ENCODE measurements around the gene NTHL1. TPM values are rescaled to one million over a fixed set of nuclear protein-coding genes. Genes with fewer than 3 reads are reported as not detected.

NTHL1 gene
- total and polyA plus RNA-seq, 10 of the 15 experiments (the other 5 are each of a cell fraction or from before 2014, with no cell fraction given): 0.85 to 54.7 (median 39.0) TPM

- ATAC-seq (no peak), DNase-seq (ENCODE audit: low read depth, low spot score) (no peak), FAIRE-seq (no peak)
- CTCF ChIA-PET: no interaction called here
- 99% methylated on average over 23 of the region's 23 CpGs for WGBS (ENCODE audit: insufficient coverage, insufficient replicate concordance, low lambda C conversion rate, missing lambda C conversion rate)
- no peaks in the 10 kb centered on the region for H3K9me3 ChIP-seq (replicated peaks; ENCODE audit: control insufficient read depth, insufficient read depth, low read length)
- TF ChIP-seq SP1 (IDR thresholded peaks at IDR 0.05; ENCODE audit: low read depth, low read length) (no peak), LARP7 (IDR thresholded peaks at IDR 0.05) (no peak), SRF (IDR thresholded peaks at IDR 0.05; ENCODE audit: low read depth in 2 of 2, low read length in 2 of 2) (no peak), BMI1 (IDR thresholded peaks at IDR 0.05; ENCODE audit: borderline replicate concordance) (no peak), ESRRA (IDR thresholded peaks at IDR 0.05; ENCODE audit: low read length) (no peak), DPF2 (IDR thresholded peaks at IDR 0.05) (no peak)
- TF ChIP-seq, protein P1, sequence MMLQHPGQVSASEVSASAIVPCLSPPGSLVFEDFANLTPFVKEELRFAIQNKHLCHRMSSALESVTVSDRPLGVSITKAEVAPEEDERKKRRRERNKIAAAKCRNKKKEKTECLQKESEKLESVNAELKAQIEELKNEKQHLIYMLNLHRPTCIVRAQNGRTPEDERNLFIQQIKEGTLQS (IDR thresholded peaks at IDR 0.05; ENCODE audit: borderline replicate concordance, extremely low read depth, low read depth, low read length): no peak
- POLR2A ChIA-PET: no interaction called here
- H2AFZ ChIP-seq (ENCODE audit: control insufficient read depth, low read depth, low read length): no peak overlapping the region
- H3K9ac ChIP-seq (ENCODE audit: control insufficient read depth, insufficient read depth, low read length): no peak overlapping the region
- H3K36me3 ChIP-seq (ENCODE audit: control insufficient read depth in 2 of 2, insufficient read depth in 2 of 2, low read length in 1 of 2): peaks cover 0 to 3% of the 10 kb centered on the region in 2 experiments; a peak in 3 of 4 replicates
- H3K4me2 ChIP-seq (ENCODE audit: control insufficient read depth, insufficient read depth): no peak overlapping the region
- no peaks in the 10 kb centered on the region for H3K79me2 ChIP-seq (ENCODE audit: control insufficient read depth, insufficient read depth, low read length)
- no peaks in the 10 kb centered on the region for H3K27me3 ChIP-seq (replicated peaks in 1 of 2; ENCODE audit: control insufficient read depth in 2 of 2, insufficient read depth in 2 of 2, low read length in 1 of 2)
- intact Hi-C loops (cut with micrococcal nuclease; ENCODE audit: unreplicated experiment) (no loop called here), in situ Hi-C loops (cut with MboI) (no loop called here)
- H3K4me1 ChIP-seq (ENCODE audit: control insufficient read depth, insufficient read depth, low read length): no peaks in the 10 kb centered on the region
- SMC1A ChIA-PET (ENCODE audit: uncharacterized antibody, unreplicated experiment): no interaction called here
- no peak overlapping the region for H3K27ac ChIP-seq (ENCODE audit: control insufficient read depth, insufficient read depth)
- RAD21 ChIA-PET (ENCODE audit: unreplicated experiment): no interaction called here
- H4K20me1 ChIP-seq (ENCODE audit: control insufficient read depth, insufficient read depth): no peaks in the 10 kb centered on the region
- BruUV-seq (replicated peaks): no TSS peak
- no peak overlapping the region for H3K4me3 ChIP-seq
These were observed 48.4 kb upstream of the NTHL1 start for GRCh38 chr16:2095918-2096582.

GRCh38 chr16:2095315-2095853, 47.8 kb upstream of the NTHL1 start:
- Histone ChIP-seq H3K27ac (ENCODE audit: control insufficient read depth, insufficient read depth) (no peak overlapping the region), H3K4me3 (no peak overlapping the region), H3K36me3 (ENCODE audit: control insufficient read depth in 2 of 2, insufficient read depth in 2 of 2, low read length in 1 of 2) (peaks cover 0 to 3% of the 10 kb centered on the region in 2 experiments; a peak in 3 of 4 replicates), H3K27me3 (replicated peaks in 1 of 2; ENCODE audit: control insufficient read depth in 2 of 2, insufficient read depth in 2 of 2, low read length in 1 of 2) (no peaks in the 10 kb centered on the region), H3K9ac (ENCODE audit: control insufficient read depth, insufficient read depth, low read length) (no peak overlapping the region), H3K4me1 (ENCODE audit: control insufficient read depth, insufficient read depth, low read length) (no peaks in the 10 kb centered on the region), H3K9me3 (replicated peaks; ENCODE audit: control insufficient read depth, insufficient read depth, low read length) (no peaks in the 10 kb centered on the region), H4K20me1 (ENCODE audit: control insufficient read depth, insufficient read depth) (no peaks in the 10 kb centered on the region), H3K79me2 (ENCODE audit: control insufficient read depth, insufficient read depth, low read length) (no peaks in the 10 kb centered on the region), H2AFZ (ENCODE audit: control insufficient read depth, low read depth, low read length) (no peak overlapping the region), H3K4me2 (ENCODE audit: control insufficient read depth, insufficient read depth) (no peak overlapping the region)
- intact Hi-C loops (cut with micrococcal nuclease; ENCODE audit: unreplicated experiment) (no loop called here), in situ Hi-C loops (cut with MboI) (no loop called here)
- ChIA-PET SMC1A (ENCODE audit: uncharacterized antibody, unreplicated experiment) (no interaction called here), POLR2A (no interaction called here), CTCF (no interaction called here), RAD21 (ENCODE audit: unreplicated experiment) (no interaction called here)
- no peak for ATAC-seq
- FAIRE-seq: no peak
- 96% methylated on average over 26 of the region's 26 CpGs for WGBS (ENCODE audit: insufficient coverage, insufficient replicate concordance, low lambda C conversion rate, missing lambda C conversion rate)
- BruUV-seq (replicated peaks): no TSS peak
- no peak for TF ChIP-seq ZBED1 (IDR thresholded peaks at IDR 0.05; ENCODE audit: borderline replicate concordance)
- no peak for TF ChIP-seq JUND (IDR thresholded peaks at IDR 0.05; ENCODE audit: low read depth, low read length)
- TF ChIP-seq NFXL1 (IDR thresholded peaks at IDR 0.05; ENCODE audit: borderline replicate concordance): no peak
- no peak for TF ChIP-seq PAX8 (IDR thresholded peaks at IDR 0.05)
- TF ChIP-seq SPI1 (IDR thresholded peaks at IDR 0.05; ENCODE audit: borderline replicate concordance, insufficient read depth, low read depth, low read length): no peak
- no peak for TF ChIP-seq ZZZ3 (IDR thresholded peaks at IDR 0.05; ENCODE audit: control insufficient read depth, insufficient read length, low read depth)
- no peak for TF ChIP-seq ZNF24 (IDR thresholded peaks at IDR 0.05)
- DNase-seq (ENCODE audit: low read depth, low spot score): no peak
